Inferior parietal cortex (tissue), 1 donor: ENCODE results near the gene FHIP1B.
A peak's percentile ranks its signal among the peaks of the same experiment; 100 is the strongest.
"Not testable (repeated sequence)": the region's sequence is repeated elsewhere in the genome, so short reads cannot be mapped to it uniquely, and the experiment has no call there.

Experiments
- DNase-seq: peaks from one replicate; pipeline ENCODE4 v3.0.0-alpha.2; 2016; ENCODE audit errors: extremely low spot score

FHIP1B gene

GRCh38 chr11:6234387-6235107 lies at the start of gene FHIP1B:
TSS of gene FHIP1B (minus strand) at chr11:6234636. CDS start at chr11:6224516, 10,120 bp downstream.
- peak; percentile 98 for DNase-seq

- DNase-seq = no peak
These were observed 49.1 kb upstream of the FHIP1B start for GRCh38 chr11:6283453-6284023.

GRCh38 chr11:6280809-6281208 lies 46.4 kb upstream of the FHIP1B start:
- not testable (repeated sequence) for DNase-seq

- peak; percentile 58 for DNase-seq
These were observed 38.8 kb upstream of the FHIP1B start for GRCh38 chr11:6273188-6273587.

GRCh38 chr11:6271598-6271997 lies 37.2 kb upstream of the FHIP1B start:
- no peak for DNase-seq

- no peak for DNase-seq
These were observed 36.3 kb upstream of the FHIP1B start for GRCh38 chr11:6270584-6271246.

GRCh38 chr11:6269994-6270393 lies 35.6 kb upstream of the FHIP1B start:
- DNase-seq = no peak

GRCh38 chr11:6268820-6269219 lies 34.4 kb upstream of the FHIP1B start:
- no peak for DNase-seq

GRCh38 chr11:6263662-6264061 lies 29.2 kb upstream of the FHIP1B start:
- DNase-seq = no peak

- no peak for DNase-seq
These were observed 25.8 kb upstream of the FHIP1B start for GRCh38 chr11:6260207-6260726.

GRCh38 chr11:6258571-6259081 lies 24.2 kb upstream of the FHIP1B start:
- no peak for DNase-seq

- DNase-seq = no peak
These were observed 23.7 kb upstream of the FHIP1B start for GRCh38 chr11:6258141-6258540.

- no peak for DNase-seq
These were observed 18.8 kb upstream of the FHIP1B start for GRCh38 chr11:6253197-6253596.

GRCh38 chr11:6251990-6252473 lies 17.6 kb upstream of the FHIP1B start:
- DNase-seq = no peak

GRCh38 chr11:6251120-6251733 lies 16.8 kb upstream of the FHIP1B start:
- peak; percentile 70 for DNase-seq

- DNase-seq = peak; percentile 61
These were observed 15.5 kb upstream of the FHIP1B start for GRCh38 chr11:6249770-6250555.

- not testable (repeated sequence) for DNase-seq
These were observed 14.5 kb upstream of the FHIP1B start for GRCh38 chr11:6248897-6249296.

GRCh38 chr11:6248248-6248647 lies 13.8 kb upstream of the FHIP1B start:
- no peak for DNase-seq

- no peak for DNase-seq
These were observed 11.1 kb upstream of the FHIP1B start for GRCh38 chr11:6245536-6245935.

- DNase-seq = no peak
These were observed 6.9 kb upstream of the FHIP1B start for GRCh38 chr11:6241316-6241715.

GRCh38 chr11:6240781-6241180 lies 6.3 kb upstream of the FHIP1B start:
- no peak for DNase-seq
